PC-9 (cell line): Measurements from ENCODE around the gene PLPP1.

Experiments used
- EZH2 ChIP-seq: fragments of 200-600 bp; sonication (generic); IDR thresholded peaks from 2 replicates; pipeline ENCODE4 v1.8.0; 2017; ENCODE audit warnings: antibody characterized with exemption, low read depth
- TF ChIP-seq, protein P1 (sequence below): fragments of 200-600 bp; sonication (generic); conservative IDR thresholded peaks from 2 replicates; pipeline ENCODE4 v1.6.1; 2017; ENCODE audit warnings: mixed run types, antibody characterized with exemption, mild to moderate bottlenecking, moderate library complexity

DNA sequence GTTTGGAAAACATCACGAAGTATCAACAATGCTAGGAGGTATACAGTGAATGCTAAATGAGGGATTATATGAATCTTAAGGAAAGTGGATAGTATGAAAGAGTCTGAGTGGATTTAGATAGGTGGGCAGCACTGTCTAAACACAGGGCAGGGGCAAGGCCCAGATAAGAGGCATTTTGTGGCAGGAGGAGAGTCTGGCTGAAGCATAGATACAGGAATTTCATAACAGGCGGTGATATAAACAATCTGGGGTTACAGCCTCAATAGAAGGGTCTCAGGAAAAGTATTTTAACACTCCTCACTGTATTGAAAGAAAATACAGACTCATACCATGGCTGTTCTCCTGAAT lies 96.9 kb downstream of the PLPP1 start:
- TF ChIP-seq, protein P1, sequence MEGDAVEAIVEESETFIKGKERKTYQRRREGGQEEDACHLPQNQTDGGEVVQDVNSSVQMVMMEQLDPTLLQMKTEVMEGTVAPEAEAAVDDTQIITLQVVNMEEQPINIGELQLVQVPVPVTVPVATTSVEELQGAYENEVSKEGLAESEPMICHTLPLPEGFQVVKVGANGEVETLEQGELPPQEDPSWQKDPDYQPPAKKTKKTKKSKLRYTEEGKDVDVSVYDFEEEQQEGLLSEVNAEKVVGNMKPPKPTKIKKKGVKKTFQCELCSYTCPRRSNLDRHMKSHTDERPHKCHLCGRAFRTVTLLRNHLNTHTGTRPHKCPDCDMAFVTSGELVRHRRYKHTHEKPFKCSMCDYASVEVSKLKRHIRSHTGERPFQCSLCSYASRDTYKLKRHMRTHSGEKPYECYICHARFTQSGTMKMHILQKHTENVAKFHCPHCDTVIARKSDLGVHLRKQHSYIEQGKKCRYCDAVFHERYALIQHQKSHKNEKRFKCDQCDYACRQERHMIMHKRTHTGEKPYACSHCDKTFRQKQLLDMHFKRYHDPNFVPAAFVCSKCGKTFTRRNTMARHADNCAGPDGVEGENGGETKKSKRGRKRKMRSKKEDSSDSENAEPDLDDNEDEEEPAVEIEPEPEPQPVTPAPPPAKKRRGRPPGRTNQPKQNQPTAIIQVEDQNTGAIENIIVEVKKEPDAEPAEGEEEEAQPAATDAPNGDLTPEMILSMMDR = no peak
- TF ChIP-seq EZH2 = no peak
